HG03565 (cell line): Measurements from ENCODE around the gene PPIP5K2.
A peak's percentile ranks its signal among the peaks of the same experiment; 100 is the strongest.
"Not testable (repeated sequence)": the region's sequence is repeated elsewhere in the genome, so short reads cannot be mapped to it uniquely, and the experiment has no call there.

Source experiments
- ATAC-seq: cut with Tn5 transposase; IDR thresholded peaks from one replicate; pipeline ENCODE4 v1.9.1; 2021; ENCODE audit warnings: mild to moderate bottlenecking, moderate library complexity; ENCODE audit not compliant: unreplicated experiment

PPIP5K2 gene

DNA sequence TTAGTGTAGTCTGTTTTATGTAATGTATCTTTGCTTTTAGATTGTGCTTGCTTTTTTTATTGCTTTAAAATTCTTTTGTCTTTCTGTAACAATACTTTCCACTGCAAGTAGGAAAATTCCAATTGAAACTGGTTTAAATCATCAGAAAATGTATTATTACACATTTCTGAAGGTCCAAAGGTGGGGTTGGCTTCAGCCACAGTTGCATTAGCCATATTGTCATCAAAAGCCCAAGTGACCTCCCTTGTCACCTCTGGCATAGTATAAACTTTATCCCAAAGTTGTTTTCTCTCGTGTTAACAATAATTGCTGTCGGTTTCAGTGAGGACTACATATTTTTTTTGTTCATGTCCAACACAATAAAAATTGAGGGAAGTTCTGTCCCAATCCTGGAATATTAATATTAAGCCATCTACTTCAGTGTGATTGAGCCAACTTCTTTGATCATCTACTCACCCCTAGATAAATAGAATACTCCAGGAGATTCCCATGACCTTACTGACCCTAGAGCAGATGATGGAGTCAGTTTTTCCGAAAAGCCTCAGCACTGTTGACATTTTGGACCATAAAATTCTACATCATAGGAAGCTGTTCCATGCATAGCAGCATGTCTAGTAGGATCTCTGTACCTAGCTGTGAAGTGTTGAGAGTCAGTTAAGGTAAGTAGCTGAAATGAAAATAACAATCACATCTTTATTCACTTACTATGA is 86.0 kb downstream of the PPIP5K2 start:
- ATAC-seq = no peak

DNA sequence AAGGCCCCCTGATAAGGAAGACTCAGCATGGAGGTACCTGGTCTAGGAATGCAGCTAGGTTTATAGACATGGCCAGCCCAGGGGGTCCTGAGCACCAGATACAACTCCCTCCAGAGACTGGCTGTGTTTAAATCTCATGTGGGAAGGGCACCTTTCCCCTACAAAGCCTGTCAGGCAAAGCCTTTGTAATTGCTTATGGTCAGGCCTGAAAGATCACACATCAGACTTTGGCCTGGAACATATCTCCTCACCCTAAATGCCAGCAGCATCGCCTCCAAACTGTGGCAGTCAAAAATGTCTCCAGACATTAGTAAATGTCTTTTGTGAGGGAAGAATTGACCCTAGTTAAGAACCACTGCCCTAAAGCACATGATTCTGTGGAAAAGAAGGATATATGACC is 86.9 kb downstream of the PPIP5K2 start:
- ATAC-seq = no peak

DNA sequence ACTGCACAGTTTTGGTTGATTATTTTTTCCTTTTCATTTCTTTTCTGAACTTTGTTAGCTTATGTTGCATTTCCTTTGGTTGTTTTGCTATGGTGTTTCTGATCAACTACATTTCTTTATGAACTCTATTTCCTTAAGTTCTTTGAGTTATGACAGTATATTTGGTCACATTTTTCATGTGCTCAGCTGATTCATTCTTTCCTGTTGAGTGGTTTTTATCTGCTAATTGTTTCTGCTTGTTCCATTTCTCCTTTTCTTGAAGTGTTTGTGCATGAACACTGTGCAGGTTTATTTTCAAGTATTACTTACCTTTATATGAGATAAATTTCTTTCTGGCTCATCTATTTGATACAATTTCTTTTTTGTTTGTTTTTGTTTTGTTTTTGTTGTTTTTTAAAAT is 87.6 kb downstream of the PPIP5K2 start:
- no peak for ATAC-seq

DNA sequence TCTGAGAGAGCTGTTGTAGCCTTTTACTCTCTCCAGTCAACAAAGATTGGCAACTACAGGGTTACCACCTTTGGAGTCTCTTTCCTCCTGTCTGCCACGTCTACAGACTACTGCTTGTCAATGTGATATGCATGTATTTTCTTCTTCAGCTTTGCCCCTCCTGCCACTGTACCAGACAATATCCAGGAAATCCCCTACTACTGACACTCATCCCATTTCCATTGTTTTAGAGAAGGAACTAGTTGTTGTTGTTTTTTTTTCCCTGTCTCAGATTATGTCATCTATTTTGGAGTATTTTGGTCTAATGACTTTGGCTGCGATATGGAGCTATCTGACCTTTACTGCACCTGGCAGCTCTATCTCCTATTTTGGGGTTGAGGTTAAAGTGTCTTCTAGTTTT is 88.4 kb downstream of the PPIP5K2 start:
- no peak for ATAC-seq

DNA sequence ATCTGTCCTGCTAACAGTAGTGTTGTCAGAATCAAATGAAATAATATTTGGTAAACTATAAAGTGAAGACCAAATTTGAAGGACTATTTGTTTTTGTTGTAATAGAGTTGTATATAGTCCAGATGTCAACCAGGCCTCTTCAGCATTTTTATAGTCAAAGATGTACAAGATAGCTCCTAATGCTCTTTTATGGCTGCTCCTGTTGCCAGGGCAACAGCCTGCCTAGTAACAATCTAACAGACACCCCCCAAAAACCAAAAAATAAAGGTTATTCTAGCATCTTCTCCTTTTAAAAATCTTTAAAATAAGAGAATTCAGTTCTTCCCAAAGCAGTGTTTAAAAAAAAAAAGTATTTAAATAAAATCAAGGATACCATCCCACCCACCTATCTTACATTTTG is 89.0 kb downstream of the PPIP5K2 start:
- no peak for ATAC-seq

DNA sequence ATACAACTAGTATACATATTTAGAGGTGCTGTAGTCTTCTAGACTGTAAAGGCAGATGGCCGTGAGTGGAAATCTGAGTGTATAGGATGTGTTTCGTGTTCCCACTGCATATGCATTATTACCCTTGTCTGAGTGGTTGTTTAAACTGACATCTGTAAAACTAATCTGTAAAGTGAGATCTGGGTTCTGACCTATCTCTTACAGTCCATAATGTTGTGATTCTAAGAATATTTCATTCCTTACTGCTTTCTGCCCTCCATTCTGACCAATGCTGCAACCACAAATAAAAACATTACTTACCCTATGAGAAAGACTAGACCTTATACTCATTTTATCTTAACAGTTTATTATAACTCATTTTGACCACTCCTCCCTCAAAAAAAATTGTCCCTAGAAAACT is 90.9 kb downstream of the PPIP5K2 start:
- no peak for ATAC-seq

DNA sequence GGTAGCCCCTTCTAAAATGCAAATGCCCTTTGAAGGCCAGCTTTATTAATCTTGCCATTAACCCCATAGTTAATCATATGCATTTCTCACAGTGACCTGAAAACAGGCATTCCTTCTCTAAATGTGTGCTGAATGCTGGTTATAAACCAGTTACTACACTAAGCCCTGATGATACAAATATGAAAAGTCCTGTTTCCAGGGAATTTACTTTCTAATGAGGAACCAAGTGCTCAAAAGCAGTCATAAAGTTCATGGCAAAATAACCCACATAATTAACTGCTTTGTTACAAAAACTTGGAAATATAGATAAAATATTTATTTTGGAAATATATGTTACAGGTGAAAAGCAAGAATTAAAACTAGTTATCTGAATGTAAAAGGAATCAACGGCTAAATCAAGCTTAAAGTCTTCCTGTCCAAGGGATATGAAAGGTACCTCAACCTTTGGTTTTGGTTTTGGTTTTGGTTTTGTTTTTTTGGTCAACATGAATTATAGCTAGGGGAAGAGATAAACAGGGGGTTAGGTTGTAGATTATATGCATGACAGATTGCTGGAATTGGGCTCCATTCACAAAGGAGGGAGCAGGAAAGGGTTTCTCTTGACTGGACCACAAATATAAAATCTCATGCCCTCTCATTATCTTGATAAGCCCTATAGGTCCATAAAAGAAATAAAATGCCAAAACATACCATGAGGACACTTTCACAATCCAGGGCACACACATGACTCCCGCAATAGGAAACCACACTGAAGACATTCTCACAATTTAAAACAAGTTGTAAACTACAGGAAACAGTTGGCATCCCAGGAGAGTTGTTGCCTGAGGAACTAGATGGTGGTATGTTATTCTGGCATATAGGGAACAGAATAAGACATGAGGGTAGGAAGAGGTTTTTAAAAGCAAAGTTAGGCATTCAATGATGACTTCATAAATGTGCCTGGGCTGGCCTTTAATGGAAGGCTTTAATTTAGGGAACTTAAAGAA is 91.8 kb downstream of the PPIP5K2 start:
- peak; percentile 77 for ATAC-seq

DNA sequence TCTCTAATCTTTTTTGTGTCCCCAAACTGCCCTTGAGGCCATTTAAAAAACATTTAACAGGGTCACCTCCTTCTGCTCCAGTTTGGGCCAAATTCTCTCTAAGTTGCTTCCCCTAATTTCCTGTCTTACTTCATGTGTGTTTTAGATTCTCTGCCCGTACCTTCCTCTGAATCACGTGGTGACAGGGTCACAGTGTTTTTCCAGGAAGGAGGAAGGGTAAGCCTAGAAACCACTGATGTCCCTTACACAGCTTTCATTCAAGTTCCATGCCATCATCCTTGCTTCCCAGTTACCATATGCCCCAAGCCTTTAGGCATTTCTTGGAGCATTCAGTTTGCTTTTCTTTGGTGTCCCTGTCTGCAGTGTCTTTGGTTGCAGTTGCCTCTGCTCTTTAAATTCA is 96.0 kb downstream of the PPIP5K2 start:
- no peak for ATAC-seq

DNA sequence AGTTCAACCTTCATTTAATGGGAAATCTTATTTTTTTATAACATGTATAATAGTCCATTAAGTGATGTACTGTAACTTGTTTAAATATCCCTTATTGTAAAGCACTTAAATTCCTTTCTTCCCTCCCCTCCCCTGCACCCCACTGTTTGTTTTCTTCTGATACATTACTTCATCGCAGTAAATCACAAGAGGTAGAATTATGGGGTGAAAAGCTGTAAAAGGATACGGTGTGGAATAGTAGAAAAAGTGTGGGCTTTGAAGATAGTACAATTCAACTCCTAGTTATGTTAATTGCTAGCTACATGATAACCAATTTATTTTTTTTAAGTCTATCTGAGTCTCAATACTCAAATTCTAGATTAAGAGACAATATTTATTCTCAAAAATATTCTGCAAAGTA is 96.6 kb downstream of the PPIP5K2 start:
- ATAC-seq = no peak

DNA sequence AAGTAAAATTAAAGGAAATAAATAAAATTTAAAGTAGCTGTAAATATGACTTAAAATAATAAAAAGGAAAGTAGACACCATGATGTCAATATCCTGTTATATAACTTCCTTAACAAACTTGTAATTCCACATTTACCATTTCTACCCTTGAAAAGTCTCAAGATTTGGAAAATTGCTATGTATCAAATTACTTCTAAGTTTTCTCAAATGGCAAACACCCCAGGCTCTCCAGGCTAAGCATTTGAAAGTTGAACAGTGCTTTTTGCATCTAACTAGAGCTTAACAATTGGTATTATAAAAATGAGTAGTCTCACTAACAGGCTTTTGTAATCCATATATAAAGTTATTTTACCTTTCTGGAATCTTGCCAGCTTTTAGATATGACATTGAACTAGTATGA is 97.0 kb downstream of the PPIP5K2 start:
- ATAC-seq = no peak

DNA sequence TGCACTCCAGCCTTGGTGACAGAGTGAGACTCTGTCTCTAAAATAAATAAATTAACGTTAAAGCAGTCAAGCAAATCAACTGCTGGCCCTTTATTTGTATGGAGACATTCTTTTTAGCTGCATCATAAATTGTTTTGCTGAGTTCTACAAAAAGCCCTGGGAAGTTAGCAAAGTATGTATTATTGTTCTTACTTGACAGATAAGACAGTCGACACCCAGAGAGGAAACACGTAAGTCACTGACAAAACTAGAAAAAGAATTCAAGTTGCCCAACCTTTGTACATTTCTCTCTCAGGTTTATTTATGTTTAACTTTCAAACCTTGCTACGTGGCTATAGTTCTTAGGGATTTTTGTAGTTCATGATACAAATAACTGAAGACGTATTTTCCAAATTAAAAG is 98.1 kb downstream of the PPIP5K2 start:
- ATAC-seq = no peak

DNA sequence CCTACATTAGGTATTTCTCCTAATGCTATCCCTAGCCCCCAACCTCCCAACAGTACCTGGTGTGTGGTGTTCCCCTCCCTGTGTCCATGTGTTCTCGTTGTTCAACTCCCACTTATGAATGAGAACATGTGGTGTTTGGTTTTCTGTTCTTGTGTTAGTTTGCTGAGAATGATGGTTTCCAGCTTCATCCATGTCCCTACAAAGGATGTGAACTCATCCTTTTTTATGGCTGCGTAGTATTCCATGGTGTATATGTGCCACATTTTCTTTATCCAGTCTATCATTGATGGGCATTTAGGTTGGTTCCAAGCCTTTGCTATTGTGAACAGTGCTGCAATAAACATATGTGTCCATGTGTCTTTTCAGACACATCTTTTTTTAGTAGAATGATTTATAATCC is 99.0 kb downstream of the PPIP5K2 start:
- ATAC-seq = not testable (repeated sequence)

DNA sequence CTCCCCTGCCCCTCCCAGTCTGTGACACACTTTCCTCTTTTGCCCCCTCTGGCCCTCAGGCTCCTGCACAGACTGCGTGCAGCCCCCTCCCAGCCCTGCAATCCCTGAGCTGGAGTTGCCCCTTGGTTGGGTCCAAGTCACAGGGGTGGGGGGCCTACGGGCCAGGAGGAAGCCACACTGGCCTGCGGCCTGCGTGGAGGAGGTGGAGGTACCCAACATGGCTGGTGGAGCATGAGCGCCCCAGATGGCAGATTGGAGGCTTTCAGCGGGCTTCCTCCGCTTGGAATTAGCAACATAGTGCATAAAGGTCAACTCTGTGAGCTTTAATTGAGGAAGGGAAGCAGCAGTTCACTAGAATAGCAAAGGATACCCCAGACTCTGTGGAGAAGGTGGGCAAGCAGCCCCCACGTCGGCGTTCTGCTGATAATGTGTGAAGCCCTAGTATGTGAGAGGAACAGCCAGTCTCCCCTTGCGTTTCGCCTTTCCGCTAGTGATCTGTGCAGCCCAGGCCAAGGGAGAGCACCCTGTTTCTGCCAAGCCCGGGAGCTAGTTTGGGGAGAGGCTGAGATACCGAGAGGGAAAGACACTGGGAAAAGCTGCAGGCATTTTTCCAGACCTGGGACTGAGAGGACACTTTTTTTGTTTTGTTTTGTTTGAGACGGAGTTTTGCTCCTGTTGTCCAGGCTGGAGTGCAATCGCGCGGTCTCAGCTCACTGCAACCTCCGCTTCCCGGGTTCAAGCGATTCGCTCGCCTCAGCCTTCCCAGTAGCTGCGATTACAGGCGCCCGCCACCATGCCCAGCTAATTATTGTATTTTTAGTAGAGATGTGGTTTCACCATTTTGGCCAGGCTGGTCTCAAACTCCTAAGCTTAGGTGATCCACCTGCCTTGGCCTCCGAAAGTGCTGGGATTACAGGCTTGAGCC is 103.2 kb downstream of the PPIP5K2 start:
- ATAC-seq = no peak

DNA sequence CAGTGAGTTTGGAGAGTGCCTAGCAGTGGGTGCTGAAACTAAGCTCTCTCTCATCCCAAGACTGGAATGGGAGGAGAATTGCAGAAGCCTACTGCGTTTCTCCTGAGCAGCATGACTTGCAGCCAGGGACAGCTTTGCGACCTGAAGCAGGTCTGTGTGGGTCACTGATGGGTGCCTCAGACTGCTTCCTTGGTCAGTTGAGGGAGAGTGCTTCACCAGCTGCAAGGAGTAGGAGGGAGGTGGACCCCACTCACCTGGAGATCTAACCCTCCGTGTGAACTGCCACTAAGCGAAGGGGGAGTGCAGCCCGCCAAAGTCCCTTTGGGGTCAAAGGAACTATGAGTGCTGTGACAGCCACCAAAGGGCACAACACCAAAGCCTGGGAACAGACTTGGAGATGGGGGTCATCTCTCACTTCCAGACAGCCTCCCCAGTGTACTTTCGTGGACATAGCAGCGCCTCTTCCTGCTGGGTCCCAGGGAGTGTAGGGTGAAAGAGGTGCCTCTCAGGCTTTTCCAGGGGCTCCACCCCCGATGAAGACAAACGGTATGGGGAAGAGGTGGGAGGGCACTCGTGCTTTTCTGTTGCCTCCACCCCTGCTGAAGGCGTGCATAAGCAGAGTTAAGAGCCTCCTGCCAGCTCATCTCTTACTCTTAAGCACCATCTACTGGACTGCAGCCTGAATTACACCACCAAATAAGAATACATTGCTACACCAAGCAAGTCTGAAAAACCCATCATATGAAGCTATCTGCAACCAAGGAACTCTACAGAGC is 104.2 kb downstream of the PPIP5K2 start:
- ATAC-seq = peak; percentile 95

DNA sequence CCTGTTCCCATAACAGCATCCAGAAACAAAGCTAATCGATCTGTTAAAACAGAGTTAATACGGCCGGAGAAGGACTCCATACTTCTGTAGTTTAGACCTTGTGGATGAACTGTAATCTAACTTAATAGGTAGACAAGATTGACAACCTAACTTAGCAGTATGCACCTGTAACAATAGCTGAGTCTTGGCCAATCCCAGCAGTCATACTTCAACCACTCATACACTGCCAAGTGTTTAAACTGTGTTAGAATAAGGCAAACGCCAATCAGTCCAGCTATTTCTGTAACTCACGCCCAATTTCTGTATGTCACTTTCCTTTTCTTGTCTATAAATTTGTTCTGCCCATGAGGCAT is 104.8 kb downstream of the PPIP5K2 start:
- ATAC-seq = no peak

DNA sequence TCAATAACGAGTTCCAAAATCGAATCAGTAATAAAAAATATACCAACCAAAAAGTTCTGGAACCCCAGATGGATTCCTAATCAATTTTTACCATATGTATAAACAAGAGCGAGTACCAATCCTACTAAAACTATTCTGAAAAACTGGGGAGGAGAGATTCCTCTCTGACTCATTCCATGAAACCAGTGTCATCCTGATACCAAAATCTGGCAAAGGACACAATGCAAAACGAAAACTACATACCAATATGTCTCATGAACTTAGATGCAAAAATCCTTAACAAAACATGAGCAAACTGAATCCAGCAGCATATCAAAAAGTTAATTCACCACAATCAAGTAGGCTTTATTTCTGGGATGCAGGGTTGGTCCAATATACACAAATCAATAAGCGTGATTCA is 108.0 kb downstream of the PPIP5K2 start:
- no peak for ATAC-seq

DNA sequence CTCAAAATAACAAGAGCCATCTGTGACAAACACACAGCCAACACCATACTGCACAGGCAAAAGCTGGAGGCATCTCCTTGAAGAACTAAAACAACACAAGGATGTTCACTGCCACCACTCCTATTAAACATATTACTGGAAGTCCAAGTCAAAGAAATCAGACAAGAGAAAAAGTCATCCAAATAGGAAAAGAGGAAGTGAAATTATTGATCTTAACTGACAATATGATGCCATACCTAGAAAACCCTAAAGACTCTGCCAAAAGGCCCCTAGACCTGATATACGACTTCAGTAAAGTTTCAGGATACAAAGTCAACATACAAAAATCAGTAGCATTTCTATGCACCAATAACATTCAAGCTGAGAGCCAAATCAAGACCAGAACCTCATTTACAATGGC is 108.5 kb downstream of the PPIP5K2 start:
- ATAC-seq = no peak

DNA sequence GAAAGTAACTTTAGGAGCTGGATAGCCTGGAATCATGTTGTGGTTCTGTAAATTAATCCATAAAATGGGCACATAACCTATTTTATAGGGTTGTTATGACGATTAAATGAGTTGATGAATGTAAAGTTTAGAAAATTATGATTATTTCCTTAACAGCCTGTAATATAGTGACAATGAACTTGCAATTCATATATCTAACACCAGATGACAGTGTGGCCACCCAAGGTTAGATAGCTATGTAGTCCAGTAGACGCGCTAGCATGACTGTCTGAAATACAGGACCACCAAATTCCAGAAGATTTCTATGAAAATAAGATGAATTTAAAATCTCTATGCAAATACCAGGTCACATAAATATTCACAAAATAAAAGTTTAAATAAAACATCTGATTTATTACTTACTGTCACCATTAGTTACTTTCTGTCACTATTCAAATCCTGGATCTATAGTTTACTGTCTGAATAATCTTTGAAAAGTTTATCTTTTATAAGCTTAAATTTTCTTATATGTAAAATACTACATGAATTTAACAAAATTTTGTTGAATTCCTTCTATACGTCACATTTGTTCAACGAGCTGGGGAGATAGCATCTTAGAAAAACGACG is 112.4 kb downstream of the PPIP5K2 start:
- ATAC-seq = peak; percentile 73

DNA sequence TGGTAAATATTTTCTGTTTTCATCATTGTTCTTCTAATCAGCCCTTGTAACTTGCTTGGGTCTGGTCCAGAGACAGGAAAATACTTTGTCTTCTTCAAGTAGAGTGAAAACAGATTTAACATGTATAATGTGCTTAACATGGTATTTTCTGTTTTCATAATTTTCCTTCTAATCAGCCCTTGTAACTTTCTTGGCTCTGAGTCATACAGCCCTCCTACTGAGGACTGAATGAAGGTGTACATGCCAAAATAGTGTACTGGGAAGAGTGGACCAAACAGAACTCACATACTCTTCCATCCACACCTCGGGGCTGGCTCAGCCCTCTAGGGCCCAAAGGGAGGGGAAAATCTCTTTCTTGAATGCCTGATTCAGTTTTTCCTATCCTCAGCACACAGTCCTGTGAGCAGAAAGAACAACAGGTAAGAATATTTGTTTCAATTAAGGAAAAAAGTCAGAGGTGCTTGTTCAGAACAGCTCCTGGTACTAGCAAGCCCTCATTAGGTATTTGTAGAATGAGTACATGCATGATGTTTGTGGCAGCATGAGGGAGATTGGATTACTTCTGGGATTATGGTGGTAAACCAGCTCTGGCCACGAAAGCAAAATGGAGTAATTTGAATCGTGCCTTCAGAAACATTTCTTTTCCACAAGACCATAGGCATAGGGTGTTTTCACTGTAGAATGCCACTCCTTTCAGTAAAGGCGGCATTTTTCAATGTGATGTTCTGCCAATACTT is 114.3 kb downstream of the PPIP5K2 start:
- no peak for ATAC-seq
